GM18508 (cell line): ENCODE results near the gene SYNGR1.
"Not testable (repeated sequence)": the region's sequence is repeated elsewhere in the genome, so short reads cannot be mapped to it uniquely, and the experiment has no call there.

Experiments
- ATAC-seq: cut with Tn5 transposase; IDR thresholded peaks from one replicate; pipeline ENCODE4 v1.9.1; 2021; ENCODE audit warnings: moderate number of reproducible peaks; ENCODE audit not compliant: insufficient read depth, unreplicated experiment

The SYNGR1 gene

DNA sequence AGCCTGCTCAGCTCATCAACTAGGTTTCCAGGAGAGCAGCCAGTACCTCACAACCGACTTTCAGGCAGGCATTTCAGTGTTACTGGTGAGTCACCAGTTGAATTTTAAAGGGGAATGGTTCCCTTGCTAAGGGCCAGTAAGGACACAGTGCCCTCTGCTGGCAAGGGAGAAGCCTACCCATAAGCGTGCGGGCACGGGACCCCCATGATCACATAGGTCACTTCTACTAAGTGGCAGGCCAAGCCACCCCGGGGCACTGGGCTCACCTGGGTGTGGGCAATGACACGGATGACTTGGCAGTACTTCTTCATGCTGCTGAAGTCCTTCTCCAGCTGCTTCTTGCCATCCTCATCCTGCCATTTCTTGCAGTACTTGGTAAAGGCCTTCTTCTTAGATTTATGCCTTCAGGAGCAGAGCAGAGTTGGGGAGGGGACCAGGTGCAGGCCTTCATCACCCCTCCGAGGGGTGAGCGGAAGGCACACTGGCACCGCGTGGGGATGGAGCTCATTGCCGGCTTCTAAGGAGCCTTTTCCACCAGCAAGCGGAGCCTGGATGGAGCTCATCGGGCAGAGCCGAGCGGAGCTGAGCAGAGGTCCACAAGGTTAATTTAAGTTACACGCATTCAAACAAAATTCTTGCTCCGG is 33.2 kb upstream of the SYNGR1 start:
- no peak for ATAC-seq

- no peak for ATAC-seq
Observed at GRCh38 chr22:39317084-39317774, 32.6 kb upstream of the SYNGR1 start.

- ATAC-seq: no peak
Observed at GRCh38 chr22:39317775-39318506, 31.9 kb upstream of the SYNGR1 start.

GRCh38 chr22:39318507-39319283 is 31.1 kb upstream of the SYNGR1 start:
- no peak for ATAC-seq

DNA sequence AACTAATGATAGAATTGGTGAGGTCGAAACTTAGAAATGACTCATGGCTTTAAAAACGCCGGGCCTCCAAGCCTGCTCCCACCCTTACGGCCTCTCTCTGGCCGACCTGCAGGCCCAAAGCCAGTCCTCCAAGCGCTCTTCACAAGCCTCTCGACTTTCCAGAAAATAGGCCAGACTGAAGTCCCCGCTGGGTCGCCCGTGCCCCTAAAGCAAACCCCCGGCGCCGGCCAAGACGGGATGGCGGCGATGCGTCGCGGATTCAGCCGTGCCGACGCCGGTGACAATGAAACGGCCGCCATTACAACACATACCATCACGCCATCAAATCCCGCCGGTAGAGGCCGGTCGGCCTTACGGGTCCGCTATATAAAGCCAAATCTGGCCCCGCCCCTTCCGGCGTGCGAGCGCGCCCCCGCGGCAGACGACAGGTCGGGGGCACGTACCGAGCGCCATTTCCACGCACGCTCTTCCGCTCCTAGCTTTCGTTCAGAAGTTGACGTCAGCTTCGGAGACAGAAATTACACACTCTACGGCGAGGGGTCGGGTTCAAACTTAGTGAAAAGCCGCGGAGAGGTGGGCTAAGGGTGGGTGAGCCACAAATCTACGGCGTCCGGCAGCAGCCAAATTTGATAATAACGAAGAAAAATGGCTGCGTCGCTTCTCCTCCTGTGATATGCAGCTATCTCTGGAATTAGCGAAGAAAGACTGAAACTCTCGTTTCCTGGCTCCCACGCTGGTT is 30.3 kb upstream of the SYNGR1 start, which contains the start of gene RPL3:
TSS of gene RPL3 (minus strand) at position 340 of the 739 bp plus-strand sequence. CDS start at position 314, 26 bp downstream.
- peak; percentile 62 for ATAC-seq

- ATAC-seq: not testable (repeated sequence)
Observed at GRCh38 chr22:39320616-39321029, 29.2 kb upstream of the SYNGR1 start.

DNA sequence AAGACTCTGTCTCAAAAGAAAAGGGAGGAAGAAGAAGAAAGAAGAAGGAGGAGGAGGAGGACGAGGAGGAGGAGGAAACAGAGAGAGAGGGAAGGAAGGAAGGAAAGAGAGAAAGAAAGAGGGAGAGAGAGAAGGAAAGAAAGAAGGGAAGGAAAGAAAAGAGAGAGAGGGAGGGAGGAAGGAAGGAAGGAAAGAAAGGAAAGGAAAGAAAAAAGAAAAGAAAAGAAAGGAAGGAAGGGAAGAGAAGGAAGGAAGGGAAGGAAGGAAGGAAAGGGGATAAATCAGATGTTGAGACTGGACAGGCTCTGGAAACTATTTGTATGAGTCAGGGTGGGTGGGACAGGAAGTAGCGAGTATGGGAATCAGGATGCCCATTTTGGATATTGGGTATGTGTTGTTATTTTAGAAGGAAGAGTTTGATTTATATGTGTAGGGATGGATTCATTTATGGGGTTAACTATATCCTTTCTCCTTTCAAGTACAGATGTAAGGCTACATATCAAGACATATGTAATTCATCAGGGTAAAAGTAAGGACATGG is 24.3 kb upstream of the SYNGR1 start:
- no peak for ATAC-seq

DNA sequence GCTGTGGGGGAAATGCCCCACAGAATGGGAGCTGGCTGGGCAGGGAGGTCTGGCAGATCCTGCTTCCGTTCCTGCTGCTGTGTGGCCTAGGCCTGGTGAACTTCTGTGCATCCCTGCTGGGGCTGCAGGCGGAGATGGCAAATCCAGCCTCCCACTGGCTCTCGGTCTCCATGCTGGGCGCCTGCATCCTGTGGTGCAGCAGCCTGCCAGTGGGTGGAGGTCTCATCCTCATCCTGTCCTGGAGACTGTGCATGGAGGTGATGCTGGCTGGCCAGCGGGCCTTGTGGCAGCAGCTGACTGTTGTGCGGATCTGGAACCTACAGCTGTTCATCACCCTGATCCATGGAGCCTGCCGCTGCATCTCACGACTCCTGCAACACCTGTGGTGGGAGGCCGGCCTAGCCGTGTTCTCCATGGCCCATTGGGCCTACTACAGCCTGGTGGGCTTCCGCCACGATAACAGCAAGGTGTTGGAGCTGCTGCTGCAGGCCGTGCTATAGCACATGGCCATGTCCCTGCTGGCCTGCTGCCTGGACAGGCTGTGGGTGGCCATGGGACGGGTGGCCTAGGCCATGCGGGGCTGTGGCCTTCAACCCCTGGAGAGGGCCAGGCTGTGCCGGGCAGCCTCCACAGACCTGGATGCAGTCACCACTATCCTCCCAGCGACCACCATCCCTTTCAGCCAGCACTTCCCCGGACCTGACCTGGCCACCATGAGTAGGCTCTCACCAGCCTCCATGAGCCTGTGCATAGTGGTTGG is 21.6 kb upstream of the SYNGR1 start:
- no peak for ATAC-seq

DNA sequence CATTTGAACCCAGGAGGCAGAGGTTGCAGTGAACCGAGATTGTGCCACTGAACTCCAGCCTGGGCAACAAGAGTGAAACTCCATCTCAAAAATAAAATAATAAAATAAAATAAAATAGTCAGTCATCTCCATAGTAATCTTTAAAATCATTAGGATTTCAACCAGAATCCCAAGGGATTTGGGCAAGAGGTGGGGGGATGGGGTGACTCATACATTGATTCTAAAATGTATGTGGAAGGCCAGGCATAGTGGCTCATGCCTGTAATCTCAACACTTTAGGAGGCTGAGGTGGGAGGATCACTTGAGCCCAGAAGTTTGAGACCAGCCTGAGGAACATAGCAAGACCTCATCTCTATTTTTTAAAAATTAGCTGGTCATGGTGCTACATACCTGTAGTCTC is 19.2 kb upstream of the SYNGR1 start:
- ATAC-seq: not testable (repeated sequence)

GRCh38 chr22:39332441-39333064 is 17.2 kb upstream of the SYNGR1 start:
- no peak for ATAC-seq

- no peak for ATAC-seq
Observed at GRCh38 chr22:39336411-39336810, 13.4 kb upstream of the SYNGR1 start.

GRCh38 chr22:39339775-39340174 is 10.0 kb upstream of the SYNGR1 start:
- not testable (repeated sequence) for ATAC-seq

DNA sequence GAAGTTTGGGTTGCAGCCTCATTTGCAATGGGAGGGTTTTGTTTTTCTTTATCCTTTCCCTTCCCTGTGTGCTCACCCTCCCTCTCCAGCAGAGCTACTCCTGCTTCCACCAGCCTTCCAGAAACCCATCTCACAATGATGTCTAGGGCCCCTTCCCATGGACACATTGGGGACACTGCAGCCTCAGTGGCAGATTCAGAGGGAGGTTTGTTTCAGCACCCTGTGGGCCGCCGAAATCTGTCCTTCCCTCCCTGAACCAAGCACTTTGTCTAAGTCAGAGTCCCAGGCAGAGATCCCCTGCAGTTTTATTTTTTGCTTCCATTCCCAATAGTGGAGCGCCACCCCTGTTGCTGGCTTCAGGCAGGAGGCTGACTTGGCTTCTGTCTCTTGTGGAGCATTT is 8.6 kb upstream of the SYNGR1 start:
- no peak for ATAC-seq

DNA sequence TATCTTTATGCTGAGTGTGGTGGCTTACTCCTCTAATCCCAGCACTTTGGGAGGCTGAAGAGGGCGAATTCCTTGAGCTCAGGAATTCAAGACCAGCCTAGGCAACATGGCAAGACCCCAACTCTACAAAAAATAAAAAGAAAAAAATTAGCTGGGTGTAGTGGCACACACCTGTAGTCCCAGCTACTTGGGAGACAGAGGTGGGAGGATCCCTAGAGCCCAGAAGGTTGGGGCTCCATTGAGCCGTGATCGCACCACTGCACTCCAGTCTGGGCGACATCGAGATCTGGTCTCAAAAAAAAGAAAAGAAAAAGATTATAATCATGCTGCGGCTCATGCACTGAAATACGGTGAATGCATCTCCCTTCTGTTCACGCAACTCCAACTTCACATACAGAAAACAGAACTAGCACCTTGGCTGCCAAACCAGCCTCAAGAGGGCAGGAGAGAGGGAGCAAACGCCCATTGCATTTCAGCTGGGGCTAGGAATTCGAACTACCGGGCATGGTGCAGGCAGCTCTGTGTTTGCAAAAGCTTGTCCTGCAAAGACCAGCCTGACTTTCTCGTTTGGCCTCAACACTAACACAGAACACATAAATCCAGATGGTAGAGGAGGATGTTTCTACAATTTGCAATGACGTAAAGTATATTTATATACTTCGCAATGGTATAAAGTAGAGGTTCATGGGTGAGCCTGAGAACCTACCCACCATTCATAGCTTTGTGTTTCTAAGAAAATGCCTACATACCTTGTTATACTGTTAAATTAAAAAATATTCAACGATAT is 6.3 kb upstream of the SYNGR1 start:
- no peak for ATAC-seq

- ATAC-seq: no peak
Observed at GRCh38 chr22:39344046-39344390, 5.8 kb upstream of the SYNGR1 start.

GRCh38 chr22:39345231-39345630 is 4.6 kb upstream of the SYNGR1 start:
- no peak for ATAC-seq

DNA sequence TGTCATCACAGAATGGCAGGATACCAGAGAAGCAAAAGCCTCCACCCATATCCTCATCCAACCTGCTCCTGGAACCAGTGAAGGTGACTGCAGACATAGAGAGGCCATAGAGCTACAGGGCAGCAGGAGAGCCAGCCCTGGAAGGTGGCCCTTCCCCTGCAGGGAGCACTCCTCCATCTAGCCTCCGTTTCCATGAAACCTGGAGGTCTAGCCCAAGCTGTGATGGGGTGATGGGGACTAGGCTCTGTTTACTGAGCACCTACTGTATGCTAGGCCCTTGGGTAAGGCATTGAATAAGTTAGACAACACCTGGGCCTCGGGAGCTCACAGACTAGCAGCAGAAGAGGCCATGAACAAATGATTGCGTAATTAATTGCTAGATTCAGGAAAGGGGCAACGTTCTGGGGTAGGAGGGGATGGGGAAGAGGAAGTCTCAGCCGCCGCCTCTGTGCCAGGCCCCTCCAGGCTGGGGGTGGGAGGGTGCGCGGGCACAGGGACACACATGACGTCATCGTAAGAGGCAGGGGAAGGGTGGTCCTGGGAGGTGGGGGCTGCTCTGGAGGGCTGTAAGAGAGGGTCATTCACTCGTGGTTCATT is 784 bp upstream of the SYNGR1 start:
- no peak for ATAC-seq
